Trophoblast cell (in vitro differentiated cells and primary cell): ENCODE measurements around the gene VWA2.
A peak's percentile ranks its signal among the peaks of the same experiment; 100 is the strongest.

Source experiments
- DNase-seq, 2 donors: peaks; one replicate each; pipeline ENCODE4 v3.0.0-alpha.2; 2016
- H2AFZ ChIP-seq: 2 replicates; pipeline ENCODE4 v1.6.1; 2013; ENCODE audit warnings: low read length, moderate library complexity, mild to moderate bottlenecking; ENCODE audit not compliant: insufficient read depth, poor library complexity
- H2AK5ac ChIP-seq: 2 replicates; pipeline ENCODE4 v1.6.1; 2013; ENCODE audit warnings: mild to moderate bottlenecking, low read length
- H2BK120ac ChIP-seq: 2 replicates; pipeline ENCODE4 v1.6.1; 2013; ENCODE audit warnings: low read length, mild to moderate bottlenecking, moderate library complexity; ENCODE audit not compliant: insufficient read depth, poor library complexity
- H2BK12ac ChIP-seq: 2 replicates; pipeline ENCODE4 v1.6.1; 2013; ENCODE audit warnings: mild to moderate bottlenecking, low read length, moderate library complexity
- H2BK5ac ChIP-seq: 2 replicates; pipeline ENCODE4 v1.6.1; 2013; ENCODE audit warnings: low read length, low read depth, moderate library complexity, mild to moderate bottlenecking; ENCODE audit not compliant: poor library complexity
- H3K14ac ChIP-seq: 2 replicates; pipeline ENCODE4 v1.6.1; 2013; ENCODE audit warnings: mild to moderate bottlenecking, low read length
- H3K18ac ChIP-seq: 2 replicates; pipeline ENCODE4 v1.6.1; 2013; ENCODE audit warnings: mild to moderate bottlenecking, low read length
- H3K23ac ChIP-seq: 2 replicates; pipeline ENCODE4 v1.6.1; 2013; ENCODE audit warnings: low read length
- H3K27ac ChIP-seq: 2 replicates; pipeline ENCODE4 v1.5.1; 2013; ENCODE audit warnings: low read depth, mild to moderate bottlenecking, inconsistent platforms, low read length, moderate library complexity
- H3K27me3 ChIP-seq: 2 replicates; pipeline ENCODE4 v1.6.1; 2013; ENCODE audit warnings: inconsistent platforms, mild to moderate bottlenecking, low read length, moderate library complexity; ENCODE audit not compliant: insufficient read depth
- H3K36me3 ChIP-seq, 2 experiments: 1 replicate in 1 of 2; 2 replicates in 1 of 2; pipeline ENCODE4 v1.6.1; 2013; ENCODE audit warnings: low read length in 2 of 2, mild to moderate bottlenecking in 2 of 2, moderate library complexity in 1 of 2; ENCODE audit not compliant: insufficient read depth in 2 of 2, control insufficient read depth in 1 of 2
- H3K4ac ChIP-seq: 2 replicates; pipeline ENCODE4 v1.6.1; 2013; ENCODE audit warnings: low read depth, mild to moderate bottlenecking, low read length, moderate library complexity
- H3K4me1 ChIP-seq, 2 experiments: 1 replicate in 1 of 2; 2 replicates in 1 of 2; pipeline ENCODE4 v1.6.1; 2013; ENCODE audit warnings: low read length in 2 of 2, mild to moderate bottlenecking in 2 of 2, moderate library complexity in 1 of 2; ENCODE audit not compliant: insufficient read depth in 2 of 2, control insufficient read depth in 1 of 2
- H3K4me2 ChIP-seq: 2 replicates; pipeline ENCODE4 v1.6.1; 2013; ENCODE audit warnings: inconsistent platforms, mild to moderate bottlenecking, low read length, moderate library complexity
- H3K4me3 ChIP-seq: 2 replicates; pipeline ENCODE4 v1.5.1; 2013; ENCODE audit warnings: mild to moderate bottlenecking, low read depth, low read length, inconsistent platforms
- H3K79me1 ChIP-seq: one replicate; pipeline ENCODE4 v1.6.1; 2013; ENCODE audit warnings: low read length
- H3K79me2 ChIP-seq: 2 replicates; pipeline ENCODE4 v1.6.1; 2013; ENCODE audit warnings: low read length, mild to moderate bottlenecking; ENCODE audit not compliant: control insufficient read depth, insufficient read depth, poor library complexity
- H3K9ac ChIP-seq: 2 replicates; pipeline ENCODE4 v1.6.1; 2013; ENCODE audit warnings: mild to moderate bottlenecking, low read length
- H3K9me3 ChIP-seq: 2 replicates; pipeline ENCODE4 v1.6.1; 2013; ENCODE audit warnings: low read depth, mild to moderate bottlenecking, control low read depth, inconsistent platforms, low read length; ENCODE audit not compliant: insufficient read depth
- H4K12ac ChIP-seq: 2 replicates; pipeline ENCODE4 v1.6.1; 2013; ENCODE audit warnings: low read depth, mild to moderate bottlenecking, low read length, moderate library complexity
- H4K8ac ChIP-seq: 2 replicates; pipeline ENCODE4 v1.6.1; 2013; ENCODE audit warnings: low read depth, mild to moderate bottlenecking, low read length, moderate library complexity
- H4K91ac ChIP-seq: one replicate; pipeline ENCODE4 v1.6.1; 2013; ENCODE audit warnings: low read depth, mild to moderate bottlenecking, low read length, moderate library complexity
- WGBS: extraction: QIAGEN DNeasy Blood & Tissue Kit; methylation state at CpG from one replicate; pipeline ENCODE4 v1.1.7; 2013; ENCODE audit warnings: missing lambda C conversion rate; ENCODE audit not compliant: insufficient read length, insufficient coverage; ENCODE audit errors: extremely low coverage; 5-methylcytosine and 5-hydroxymethylcytosine counted together

The VWA2 gene

GRCh38 chr10:114202812-114203211 lies 36.2 kb upstream of the VWA2 start:
- DNase-seq, result no peak
- Histone ChIP-seq H3K79me2 (no peaks in the 10 kb centered on the region), H2AFZ (no peak overlapping the region), H3K23ac (no peak overlapping the region), H2BK12ac (no peak overlapping the region), H4K12ac (no peak overlapping the region), H2BK120ac (no peak overlapping the region), H3K27me3 (no peaks in the 10 kb centered on the region), H3K14ac (no peak overlapping the region), H4K91ac (no peak overlapping the region), H2AK5ac (no peak overlapping the region), H3K4ac (no peak overlapping the region), H3K4me2 (no peak overlapping the region), H3K4me3 (no peak overlapping the region), H3K79me1 (no peaks in the 10 kb centered on the region), H4K8ac (no peak overlapping the region), H3K27ac (no peak overlapping the region), H3K4me1 (no peaks in the 10 kb centered on the region), H3K18ac (no peak overlapping the region), H3K36me3 (no peaks in the 10 kb centered on the region), H3K9me3 (no peaks in the 10 kb centered on the region), H2BK5ac (no peak overlapping the region), H3K9ac (no peak overlapping the region)
- WGBS, result no CpG with 5 or more reads among the region's 3 CpGs

- Histone ChIP-seq H3K9ac (no peak overlapping the region), H2BK120ac (no peak overlapping the region), H2AK5ac (no peak overlapping the region), H3K27me3 (no peaks in the 10 kb centered on the region), H4K91ac (no peak overlapping the region), H3K79me1 (no peaks in the 10 kb centered on the region), H3K23ac (no peak overlapping the region), H3K14ac (no peak overlapping the region), H4K12ac (no peak overlapping the region), H2BK12ac (no peak overlapping the region), H3K36me3 (no peaks in the 10 kb centered on the region), H2BK5ac (no peak overlapping the region), H3K9me3 (no peaks in the 10 kb centered on the region), H3K4me2 (no peak overlapping the region), H2AFZ (no peak overlapping the region), H3K4me3 (no peak overlapping the region), H4K8ac (no peak overlapping the region), H3K79me2 (no peaks in the 10 kb centered on the region), H3K18ac (no peak overlapping the region), H3K27ac (no peak overlapping the region), H3K4me1 (no peaks in the 10 kb centered on the region), H3K4ac (no peak overlapping the region)
- WGBS, result no CpG with 5 or more reads among the region's 2 CpGs
- peak in 1 of 2 donors; percentile 60 for DNase-seq
Measured at GRCh38 chr10:114206902-114207301, 32.2 kb upstream of the VWA2 start.

GRCh38 chr10:114207349-114207748 lies 31.7 kb upstream of the VWA2 start:
- no CpG with 5 or more reads among the region's 1 CpG for WGBS
- Histone ChIP-seq H3K4me2 (no peak overlapping the region), H3K27me3 (no peaks in the 10 kb centered on the region)

GRCh38 chr10:114208351-114208750 lies 30.7 kb upstream of the VWA2 start:
- no peaks in the 10 kb centered on the region for H3K9me3 ChIP-seq
- no peaks in the 10 kb centered on the region for H3K4me1 ChIP-seq
- no peak overlapping the region for H4K12ac ChIP-seq
- H3K9ac ChIP-seq, result no peak overlapping the region
- H3K4me3 ChIP-seq, result no peak overlapping the region
- no peak overlapping the region for H2BK12ac ChIP-seq
- H2BK120ac ChIP-seq, result no peak overlapping the region
- H3K14ac ChIP-seq, result no peak overlapping the region
- no CpG with 5 or more reads among the region's 2 CpGs for WGBS
- H3K23ac ChIP-seq, result no peak overlapping the region
- H4K91ac ChIP-seq, result no peak overlapping the region
- no peaks in the 10 kb centered on the region for H3K79me1 ChIP-seq
- H3K4ac ChIP-seq, result no peak overlapping the region
- no peak overlapping the region for H4K8ac ChIP-seq
- no peak overlapping the region for H3K4me2 ChIP-seq
- no peaks in the 10 kb centered on the region for H3K36me3 ChIP-seq
- H2AFZ ChIP-seq, result no peak overlapping the region
- no peak overlapping the region for H3K18ac ChIP-seq
- no peak overlapping the region for H2BK5ac ChIP-seq
- H3K27me3 ChIP-seq, result no peaks in the 10 kb centered on the region
- H2AK5ac ChIP-seq, result no peak overlapping the region
- no peak for DNase-seq
- H3K27ac ChIP-seq, result no peak overlapping the region
- no peaks in the 10 kb centered on the region for H3K79me2 ChIP-seq

More at GRCh38 chr10:114207349-114207748, 31.7 kb upstream of the VWA2 start:
- H3K4me3 ChIP-seq, result no peak overlapping the region
- H2BK5ac ChIP-seq, result no peak overlapping the region
- no peak overlapping the region for H3K9ac ChIP-seq
- H3K27ac ChIP-seq, result no peak overlapping the region
- H3K9me3 ChIP-seq, result no peaks in the 10 kb centered on the region
- no peak overlapping the region for H4K8ac ChIP-seq
- H2BK120ac ChIP-seq, result no peak overlapping the region
- no peak overlapping the region for H3K23ac ChIP-seq
- H2AFZ ChIP-seq, result no peak overlapping the region
- H3K4me1 ChIP-seq, result no peaks in the 10 kb centered on the region
- H2AK5ac ChIP-seq, result no peak overlapping the region
- no peak overlapping the region for H3K18ac ChIP-seq
- H3K79me1 ChIP-seq, result no peaks in the 10 kb centered on the region
- H2BK12ac ChIP-seq, result no peak overlapping the region
- no peak overlapping the region for H3K4ac ChIP-seq
- H3K36me3 ChIP-seq, result no peaks in the 10 kb centered on the region
- no peaks in the 10 kb centered on the region for H3K79me2 ChIP-seq
- H4K12ac ChIP-seq, result no peak overlapping the region
- no peak overlapping the region for H3K14ac ChIP-seq
- H4K91ac ChIP-seq, result no peak overlapping the region
- DNase-seq, result peak in 1 of 2 donors; percentile 77
